Stimulated activated CD4-positive, alpha-beta T cell treated with anti-CD3 and anti-CD28 coated beads, Interleukin-1b, Interleukin-23, amount 100 ng/mL, for 1 hour (primary cell): ENCODE data around the gene ATAD1.
"Not testable (repeated sequence)": the region's sequence is repeated elsewhere in the genome, so short reads cannot be mapped to it uniquely, and the experiment has no call there.

Experiments
- DNase-seq, 2 donors: peaks; one replicate each; pipeline ENCODE4 v3.0.0-alpha.2; 2020; ENCODE audit warnings: low read depth in 2 of 2

Gene ATAD1

GRCh38 chr10:87757685-87758084 is 60.3 kb downstream of the ATAD1 start:
- DNase-seq: no peak

GRCh38 chr10:87753995-87754866 is 63.8 kb downstream of the ATAD1 start:
- DNase-seq: no peak

- no peak for DNase-seq
Observed at GRCh38 chr10:87752566-87752965, 65.5 kb downstream of the ATAD1 start.

GRCh38 chr10:87751274-87751673 is 66.8 kb downstream of the ATAD1 start:
- DNase-seq: no peak

DNA sequence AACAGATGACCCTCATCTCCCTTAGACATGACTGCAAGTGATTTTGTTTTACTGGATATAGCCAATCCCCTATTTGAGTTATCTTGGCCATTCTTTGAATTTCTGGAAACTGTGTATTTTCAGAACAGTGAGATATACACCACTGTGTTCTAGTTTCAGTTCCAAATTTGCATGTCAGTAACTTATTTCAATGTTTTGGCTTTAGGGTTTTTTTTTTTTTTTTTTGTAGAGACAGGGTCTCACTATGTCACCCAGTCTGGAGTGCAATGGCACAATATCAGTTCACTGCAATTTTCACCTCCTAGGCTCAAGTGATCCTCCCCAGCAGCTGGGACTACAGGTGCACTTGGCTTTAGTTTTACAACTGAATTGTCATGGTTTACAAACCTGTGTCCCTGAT is 67.2 kb downstream of the ATAD1 start:
- DNase-seq: no peak

DNA sequence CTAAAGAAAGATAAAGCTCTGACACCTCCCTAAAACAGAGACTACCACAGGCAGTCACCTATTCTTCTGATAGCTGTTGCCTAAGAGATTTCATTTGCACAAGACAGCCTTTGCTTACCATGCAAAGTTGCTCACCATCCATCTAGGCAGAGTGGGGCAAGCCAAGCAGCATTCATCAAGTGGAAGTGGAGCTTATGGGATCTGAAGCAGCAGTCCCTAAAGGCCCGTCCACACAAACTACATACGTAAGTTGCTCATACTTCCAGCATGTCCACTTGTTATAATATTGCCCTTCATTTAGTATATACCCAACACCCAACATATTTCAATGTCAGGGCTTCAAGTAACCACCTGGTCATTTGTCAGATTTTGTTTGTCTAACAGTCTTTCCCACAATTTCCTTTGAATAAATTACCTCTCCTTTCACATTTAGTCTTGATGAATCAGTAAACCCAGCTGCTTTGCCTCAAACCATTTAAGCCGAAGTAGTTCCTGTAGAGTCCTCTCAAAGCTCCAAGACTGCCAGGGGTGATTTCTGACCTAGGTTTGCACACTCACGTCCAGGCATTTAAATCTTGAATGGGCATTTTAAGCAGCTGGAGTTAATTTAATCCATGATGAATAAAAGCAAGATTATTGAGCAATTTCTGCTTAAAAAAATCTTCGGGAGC is 67.9 kb downstream of the ATAD1 start:
- DNase-seq: no peak

- DNase-seq: not testable (repeated sequence)
Observed at GRCh38 chr10:87748244-87748643, 69.8 kb downstream of the ATAD1 start.

GRCh38 chr10:87746911-87747310 is 71.1 kb downstream of the ATAD1 start:
- no peak for DNase-seq

- no peak for DNase-seq
Observed at GRCh38 chr10:87744606-87745005, 73.4 kb downstream of the ATAD1 start.

DNA sequence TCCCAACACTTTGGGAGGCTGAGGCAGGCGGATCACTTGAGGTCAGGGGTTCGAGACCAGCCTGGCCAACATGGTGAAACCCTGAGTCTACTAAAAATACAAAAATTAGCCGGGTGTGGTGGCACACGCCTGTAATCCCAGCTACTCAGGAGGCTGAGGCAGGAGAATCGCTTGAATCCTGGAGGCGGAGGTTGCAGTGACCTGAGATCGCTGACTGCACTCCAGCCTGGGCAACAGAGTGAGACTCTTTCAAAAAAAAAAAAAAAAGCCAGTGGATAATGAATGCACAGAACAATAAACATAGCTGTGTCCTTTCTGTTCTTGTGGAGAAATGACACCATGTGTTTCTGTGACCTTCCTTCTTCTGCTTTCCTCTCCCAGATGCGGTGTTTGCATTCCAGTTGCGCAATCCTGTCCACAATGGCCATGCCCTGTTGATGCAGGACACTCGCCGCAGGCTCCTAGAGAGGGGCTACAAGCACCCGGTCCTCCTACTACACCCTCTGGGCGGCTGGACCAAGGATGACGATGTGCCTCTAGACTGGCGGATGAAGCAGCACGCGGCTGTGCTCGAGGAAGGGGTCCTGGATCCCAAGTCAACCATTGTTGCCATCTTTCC is 74.9 kb downstream of the ATAD1 start:
- DNase-seq: not testable (repeated sequence)

DNA sequence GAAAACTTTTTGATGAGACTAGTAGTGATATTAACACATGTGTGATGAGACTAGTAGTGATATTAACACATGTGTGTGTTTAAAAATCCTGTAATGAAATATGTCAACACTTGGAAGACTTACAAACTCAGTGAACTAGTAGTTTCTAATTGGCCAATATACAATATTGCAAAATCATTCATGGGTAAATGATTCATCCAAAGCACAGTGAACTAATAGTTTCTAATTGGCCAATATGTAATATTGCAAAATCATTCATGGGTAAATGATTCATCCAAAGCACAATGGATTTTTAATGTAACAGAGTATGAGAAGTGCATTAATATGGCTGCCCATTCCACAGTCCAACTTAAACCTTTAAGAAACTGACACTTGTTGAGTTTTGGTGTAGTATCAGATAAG is 77.8 kb downstream of the ATAD1 start:
- no peak for DNase-seq

GRCh38 chr10:87739703-87740102 is 78.3 kb downstream of the ATAD1 start:
- no peak for DNase-seq

GRCh38 chr10:87738253-87738652 is 79.8 kb downstream of the ATAD1 start:
- not testable (repeated sequence) for DNase-seq

- DNase-seq: no peak
Observed at GRCh38 chr10:87734987-87735827, 82.8 kb downstream of the ATAD1 start.

- DNase-seq: no peak
Observed at GRCh38 chr10:87733081-87733480, 84.9 kb downstream of the ATAD1 start.

DNA sequence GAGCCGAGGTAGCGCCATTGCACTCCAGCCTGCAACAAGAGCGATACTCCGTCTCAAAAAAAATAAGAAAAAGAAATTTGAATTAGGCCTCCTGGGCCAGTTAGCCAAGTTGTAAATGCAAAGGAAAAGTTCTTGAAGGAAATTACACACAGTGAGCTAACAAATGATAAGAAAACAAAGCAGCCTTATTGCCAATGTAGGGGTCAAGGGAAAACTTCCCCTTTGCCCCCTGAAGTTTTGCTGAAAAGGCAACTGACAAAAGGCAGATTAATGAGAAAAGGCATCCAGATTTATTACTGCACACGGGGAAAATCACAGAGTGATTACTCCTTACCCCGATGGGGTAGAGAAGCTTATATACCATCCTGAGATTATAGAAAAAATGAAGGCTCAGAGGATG is 88.1 kb downstream of the ATAD1 start:
- no peak for DNase-seq

DNA sequence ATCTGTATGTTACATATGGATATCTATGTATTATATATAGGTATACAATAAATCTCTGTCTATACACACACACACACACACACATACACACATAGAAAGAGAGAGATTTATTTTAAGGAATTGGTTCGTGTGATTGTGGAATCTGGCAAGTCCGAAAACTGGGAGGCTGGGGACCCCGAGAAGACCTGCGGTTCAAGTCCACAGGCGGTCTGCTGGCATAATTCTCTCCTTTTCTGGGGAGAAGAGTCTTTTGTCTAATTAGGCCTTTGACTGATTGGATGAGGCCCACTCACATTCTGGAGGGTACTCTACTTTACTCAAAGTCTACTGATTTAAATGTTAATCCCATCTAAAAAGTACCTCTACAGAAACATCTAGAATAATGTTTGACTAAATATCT is 93.2 kb downstream of the ATAD1 start:
- DNase-seq: no peak

GRCh38 chr10:87723500-87723899 is 94.5 kb downstream of the ATAD1 start:
- DNase-seq: no peak

GRCh38 chr10:87722716-87723115 is 95.3 kb downstream of the ATAD1 start:
- DNase-seq: no peak

DNA sequence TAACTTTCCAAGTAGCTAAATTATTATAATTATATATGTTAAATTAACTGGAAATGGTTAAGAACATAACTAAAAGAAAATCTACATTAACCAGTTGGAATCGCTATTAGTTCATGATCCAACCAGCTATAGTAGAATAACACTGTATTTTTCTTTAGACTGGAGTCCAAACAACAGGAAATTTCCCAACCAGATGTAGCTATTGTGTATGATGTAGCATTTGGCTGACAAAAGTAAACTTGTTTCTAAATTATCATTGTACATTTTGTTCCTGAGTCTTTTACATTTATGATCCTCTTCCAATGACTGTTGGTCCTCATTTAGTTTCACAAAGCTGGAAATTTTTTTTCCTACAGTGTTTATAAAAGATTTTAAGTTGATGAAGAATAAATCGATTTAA is 96.2 kb downstream of the ATAD1 start:
- no peak for DNase-seq

GRCh38 chr10:87720665-87721064 is 97.4 kb downstream of the ATAD1 start:
- no peak for DNase-seq

- no peak for DNase-seq
Observed at GRCh38 chr10:87716348-87716670, 101.7 kb downstream of the ATAD1 start.
